Endometrial microvascular endothelial cells (primary cell): ENCODE data around the gene TMEM150C. TPM values are rescaled to one million over a fixed set of nuclear protein-coding genes. Genes with fewer than 3 reads are reported as not detected.

Source experiments
- in situ Hi-C: cut with HindIII; loops from 2 replicates; pipeline ENCODE4 v1.10.0; 2017; ENCODE audit warnings: low sequenced_read_pairs, low pct_unique_long_range_greater_than_20kb; ENCODE audit errors: inconsistent ontology term
- total RNA-seq: library from RNA; depleted of rRNA; stranded (reverse); fragments of >200 nt; gene quantifications from one replicate; pipeline ENCODE4 v1.2.3, GENCODE V29; 2015; ENCODE audit errors: inconsistent ontology term

Gene TMEM150C
- total RNA-seq, 1 donor from 2014 or later, result 0.93 TPM

- in situ Hi-C loops, result no loop called here
These were observed 38.6 kb downstream of the TMEM150C start for GRCh38 chr4:82523179-82523578.

- in situ Hi-C loops, result no loop called here
These were observed 39.3 kb downstream of the TMEM150C start for GRCh38 chr4:82522472-82522871.

GRCh38 chr4:82521283-82521682, 40.5 kb downstream of the TMEM150C start:
- in situ Hi-C loops, result no loop called here

- in situ Hi-C loops, result no loop called here
These were observed 42.0 kb downstream of the TMEM150C start for GRCh38 chr4:82519776-82520175.

- in situ Hi-C loops, result no loop called here
These were observed 42.7 kb downstream of the TMEM150C start for GRCh38 chr4:82519072-82519471.

GRCh38 chr4:82517043-82517442, 44.7 kb downstream of the TMEM150C start:
- in situ Hi-C loops, result no loop called here

- in situ Hi-C loops, result no loop called here
These were observed 46.1 kb downstream of the TMEM150C start for GRCh38 chr4:82515705-82516104.

GRCh38 chr4:82513382-82513781, 48.4 kb downstream of the TMEM150C start:
- in situ Hi-C loops, result no loop called here

- in situ Hi-C loops, result no loop called here
These were observed 51.6 kb downstream of the TMEM150C start for GRCh38 chr4:82510216-82510615.

GRCh38 chr4:82508806-82509428, 52.9 kb downstream of the TMEM150C start:
- in situ Hi-C loops, result no loop called here

GRCh38 chr4:82508011-82508410, 53.8 kb downstream of the TMEM150C start:
- in situ Hi-C loops, result no loop called here

GRCh38 chr4:82501154-82501442, 60.7 kb downstream of the TMEM150C start:
- in situ Hi-C loops, result no loop called here

GRCh38 chr4:82500435-82501153, 61.2 kb downstream of the TMEM150C start:
- in situ Hi-C loops, result no loop called here

GRCh38 chr4:82499738-82500434, 61.9 kb downstream of the TMEM150C start:
- in situ Hi-C loops, result no loop called here

- in situ Hi-C loops, result no loop called here
These were observed 65.4 kb downstream of the TMEM150C start for GRCh38 chr4:82496349-82496748.

GRCh38 chr4:82495666-82496065, 66.1 kb downstream of the TMEM150C start:
- in situ Hi-C loops, result no loop called here

- in situ Hi-C loops, result no loop called here
These were observed 67.9 kb downstream of the TMEM150C start for GRCh38 chr4:82493721-82494425.

GRCh38 chr4:82491251-82491960, 70.4 kb downstream of the TMEM150C start:
- in situ Hi-C loops, result no loop called here

- in situ Hi-C loops, result no loop called here
These were observed 71.8 kb downstream of the TMEM150C start for GRCh38 chr4:82489987-82490386.
